Left lung (tissue), 10 donors: ENCODE data around the gene ZSCAN29. TPM values are rescaled to one million over a fixed set of nuclear protein-coding genes. Genes with fewer than 3 reads are reported as not detected.

Experiments used
- ATAC-seq: fragments of 200-7000 bp; cut with Tn5 transposase; one replicate; pipeline ENCODE4 v1.9.1; 2020; ENCODE audit warnings: moderate library complexity
- DNase-seq, 4 donors: peaks; one replicate each; pipeline ENCODE4 v3.0.0-alpha.2; 2013 to 2020
- H3K27ac ChIP-seq, 2 donors: fragments of 200-600 bp; sonication (generic) in 1 of 2; one replicate each; pipeline versions ENCODE4 v1.5.0 to v1.8.0; 2020 to 2021
- H3K27me3 ChIP-seq, 2 donors: fragments of 200-600 bp; sonication (generic) in 1 of 2; one replicate each; pipeline versions ENCODE4 v1.5.0 to v1.8.0; 2020 to 2021
- H3K36me3 ChIP-seq, 2 donors: fragments of 200-600 bp; sonication (generic) in 1 of 2; one replicate each; pipeline versions ENCODE4 v1.5.0 to v1.8.0; 2020 to 2021
- H3K4me1 ChIP-seq, 2 donors: fragments of 200-600 bp; one replicate each; pipeline ENCODE4 v1.8.0; 2021
- H3K4me3 ChIP-seq, 2 donors: fragments of 200-600 bp; sonication (generic) in 1 of 2; one replicate each; pipeline versions ENCODE4 v1.5.0 to v1.8.0; 2020 to 2021; ENCODE audit warnings: mild to moderate bottlenecking in 1 of 2
- H3K9me3 ChIP-seq, 2 donors: fragments of 200-600 bp; sonication (generic) in 1 of 2; one replicate each; pipeline versions ENCODE4 v1.5.0 to v1.8.0; 2020 to 2021
- intact Hi-C, 2 donors: fragments of 100-400 bp; cut with DNase I; formaldehyde crosslinking; loops; one replicate each; pipeline versions ENCODE4 v1.11.2 to v1.14.2; 2022
- polyA plus RNA-seq, 6 donors: library from polyadenylated mRNA; unstranded; fragments of 120-200 nt; gene quantifications; one replicate each; pipeline ENCODE4 v1.2.1, GENCODE V29; 2013; ENCODE audit not compliant: insufficient read length in 6 of 6
- total RNA-seq, 2 donors: library from RNA; stranded (reverse); fragmentation: NEBNext Ultra II Directional; extraction: Animal tissue kit (Norgen Biotek cat#: 25700); gene quantifications; one replicate each; pipeline ENCODE4 v1.2.1, GENCODE V29; 2021
- TF ChIP-seq, protein P1 (sequence below), 2 donors: fragments of 200-600 bp; sonication (generic) in 1 of 2; IDR thresholded peaks; one replicate each; pipeline versions ENCODE4 v1.5.0 to v1.8.0; 2021; ENCODE audit warnings: antibody characterized with exemption in 2 of 2
- donor health status: DM: no; HTN: yes; CAD: no.
- donor health status: DM: no; HTN: no; CAD: no.

Gene ZSCAN29
- total and polyA plus RNA-seq, 8 donors, result 19.9 to 36.1 (median 33.7) TPM

DNA sequence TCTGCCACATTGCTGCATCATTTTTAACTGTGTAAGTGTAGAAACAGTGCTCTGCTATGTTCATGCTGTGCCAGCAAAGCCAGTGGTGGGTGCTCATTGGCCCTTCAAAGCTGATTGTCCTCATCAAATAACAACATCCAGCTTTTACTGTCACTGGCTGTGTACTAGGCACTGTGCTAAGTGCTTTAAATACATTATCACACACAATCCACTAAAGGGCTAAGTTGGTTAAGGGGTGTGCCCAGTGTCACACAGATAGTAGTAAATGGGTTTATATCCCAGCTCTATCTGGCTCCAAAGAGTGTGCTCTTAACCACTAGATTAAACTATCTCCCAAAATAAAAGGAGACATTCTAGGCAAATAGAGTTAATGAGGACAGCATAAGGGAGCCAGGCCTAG, 7.8 kb upstream of the ZSCAN29 start:
- intact Hi-C loops, result no loop called here
- Histone ChIP-seq H3K4me3 (no peak overlapping the region), H3K4me1 (no peaks in the 10 kb centered on the region), H3K9me3 (no peaks in the 10 kb centered on the region), H3K36me3 (peaks cover 0 to 53% of the 10 kb centered on the region in 2 donors), H3K27me3 (no peaks in the 10 kb centered on the region), H3K27ac (no peak overlapping the region)
- TF ChIP-seq, protein P1, sequence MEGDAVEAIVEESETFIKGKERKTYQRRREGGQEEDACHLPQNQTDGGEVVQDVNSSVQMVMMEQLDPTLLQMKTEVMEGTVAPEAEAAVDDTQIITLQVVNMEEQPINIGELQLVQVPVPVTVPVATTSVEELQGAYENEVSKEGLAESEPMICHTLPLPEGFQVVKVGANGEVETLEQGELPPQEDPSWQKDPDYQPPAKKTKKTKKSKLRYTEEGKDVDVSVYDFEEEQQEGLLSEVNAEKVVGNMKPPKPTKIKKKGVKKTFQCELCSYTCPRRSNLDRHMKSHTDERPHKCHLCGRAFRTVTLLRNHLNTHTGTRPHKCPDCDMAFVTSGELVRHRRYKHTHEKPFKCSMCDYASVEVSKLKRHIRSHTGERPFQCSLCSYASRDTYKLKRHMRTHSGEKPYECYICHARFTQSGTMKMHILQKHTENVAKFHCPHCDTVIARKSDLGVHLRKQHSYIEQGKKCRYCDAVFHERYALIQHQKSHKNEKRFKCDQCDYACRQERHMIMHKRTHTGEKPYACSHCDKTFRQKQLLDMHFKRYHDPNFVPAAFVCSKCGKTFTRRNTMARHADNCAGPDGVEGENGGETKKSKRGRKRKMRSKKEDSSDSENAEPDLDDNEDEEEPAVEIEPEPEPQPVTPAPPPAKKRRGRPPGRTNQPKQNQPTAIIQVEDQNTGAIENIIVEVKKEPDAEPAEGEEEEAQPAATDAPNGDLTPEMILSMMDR (IDR thresholded peaks at IDR 0.05), result no peak
- DNase-seq (no peak), ATAC-seq (no peak)

DNA sequence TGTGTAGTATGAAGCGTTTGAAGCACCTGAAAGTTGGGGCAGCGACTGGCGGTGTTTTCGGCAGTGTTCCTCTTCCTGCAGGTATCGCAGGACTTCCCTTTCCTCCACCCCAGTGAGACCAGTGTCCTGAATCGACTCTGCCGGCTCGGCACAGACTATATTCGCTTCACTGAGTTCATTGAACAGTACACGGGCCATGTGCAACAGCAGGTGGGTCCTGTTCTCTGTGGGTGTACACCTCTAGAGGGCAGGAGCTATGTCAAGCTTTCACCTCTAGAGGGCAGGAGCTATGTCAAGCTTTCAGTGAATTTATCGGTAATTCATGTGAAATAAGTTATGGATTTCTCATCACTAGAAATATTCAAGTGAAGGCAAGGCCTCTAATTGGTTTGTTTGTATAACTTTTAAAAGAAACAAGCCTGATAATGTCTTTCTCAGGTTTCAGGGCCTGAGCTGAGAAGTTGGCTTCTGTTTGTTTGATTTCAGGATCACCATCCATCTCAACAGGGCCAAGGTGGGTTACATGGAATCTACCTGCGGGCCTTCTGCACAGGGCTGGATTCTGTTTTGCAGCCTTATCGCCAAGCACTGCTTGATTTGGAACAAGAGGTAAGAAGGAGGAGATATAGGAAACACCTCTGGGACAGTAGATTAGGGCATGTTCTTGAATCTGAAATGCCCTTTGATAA, 5.3 kb upstream of the ZSCAN29 start:
- ATAC-seq, result peak; percentile 40
- no peak overlapping the region for H3K27ac ChIP-seq
- H3K4me3 ChIP-seq, result no peak overlapping the region
- intact Hi-C loops, result no loop called here
- no peaks in the 10 kb centered on the region for H3K9me3 ChIP-seq
- peak in 1 of 4 donors; percentile 2 for DNase-seq
- no peaks in the 10 kb centered on the region for H3K27me3 ChIP-seq
- TF ChIP-seq, protein P1 (IDR thresholded peaks at IDR 0.05), result peak; percentile 55 to 60
- H3K4me1 ChIP-seq, result peaks cover 4 to 19% of the 10 kb centered on the region in 2 donors
- H3K36me3 ChIP-seq, result peaks cover 0 to 34% of the 10 kb centered on the region in 2 donors

DNA sequence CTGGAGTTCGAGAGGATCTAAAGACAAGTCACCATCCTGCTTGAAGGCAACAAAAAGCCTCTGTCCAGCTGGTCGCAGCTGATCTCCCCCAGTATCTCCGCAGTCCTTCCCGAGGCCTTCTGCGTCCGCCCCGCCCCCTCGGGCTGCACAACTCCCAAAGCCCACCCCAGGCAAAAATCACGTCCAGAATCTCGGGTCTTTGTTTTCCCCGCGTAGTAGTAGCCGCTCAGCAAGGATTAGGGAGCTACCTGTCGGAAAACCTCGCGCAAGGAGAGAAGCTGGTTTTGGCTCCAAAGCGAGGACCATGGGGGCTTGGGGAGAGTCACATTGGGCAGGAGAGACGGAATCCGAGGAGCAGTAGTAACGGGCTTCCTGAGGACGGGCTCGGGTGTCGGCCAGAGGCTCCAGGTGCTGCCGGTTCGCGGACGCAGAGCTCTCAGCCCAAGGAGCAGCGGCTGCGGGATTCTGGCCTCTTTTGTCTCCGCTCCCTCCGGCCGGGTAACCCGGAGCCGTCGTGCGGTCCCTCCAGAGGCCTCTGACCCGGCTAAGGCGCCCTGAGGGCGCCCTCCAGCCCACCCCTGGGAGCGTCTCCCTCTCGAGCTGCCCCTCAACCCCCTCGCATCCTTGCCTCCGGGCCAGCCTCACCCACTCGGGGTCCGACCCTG, 401 bp downstream of the ZSCAN29 start:
- Histone ChIP-seq H3K4me1 (peaks cover 15 to 38% of the 10 kb centered on the region in 2 donors), H3K27me3 (no peaks in the 10 kb centered on the region), H3K9me3 (no peaks in the 10 kb centered on the region), H3K4me3 (peak overlapping the region; percentile 89 to 98), H3K36me3 (peaks cover 0 to 23% of the 10 kb centered on the region in 2 donors), H3K27ac (peak overlapping the region; percentile 21 to 74)
- peak; percentile 65 for ATAC-seq
- TF ChIP-seq, protein P1 (IDR thresholded peaks at IDR 0.05), result no peak
- DNase-seq, result peak in 3 of 4 donors; percentile 38 to 67 (median 45)
- intact Hi-C loops, result no loop called here

DNA sequence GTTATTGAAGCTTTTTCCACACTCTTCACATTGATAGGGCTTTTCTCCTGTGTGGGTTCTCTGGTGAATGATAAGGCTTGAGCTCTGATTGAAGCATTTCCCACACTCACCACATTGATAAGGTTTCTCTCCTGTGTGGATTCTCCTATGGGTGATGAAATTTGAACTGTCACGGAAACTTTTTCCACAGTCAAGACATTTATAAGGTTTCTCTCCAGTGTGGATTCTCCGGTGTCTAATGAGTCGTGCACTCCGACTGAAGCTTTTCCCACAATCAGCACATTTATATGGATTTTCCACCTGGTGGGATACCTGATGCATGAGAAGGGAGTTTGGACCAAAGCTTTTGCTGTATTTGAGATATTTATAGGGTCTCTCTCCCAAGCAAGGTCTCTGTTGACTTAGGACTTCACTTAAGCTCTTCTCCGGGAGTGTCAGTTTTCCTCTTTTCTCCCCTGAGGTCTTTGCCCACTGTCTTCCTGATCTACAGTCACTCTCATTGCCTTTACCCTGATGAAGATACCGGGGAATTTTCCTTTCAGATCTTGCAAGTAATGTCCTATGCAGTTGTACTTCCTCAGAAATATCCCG, 9.4 kb downstream of the ZSCAN29 start:
- Histone ChIP-seq H3K27me3 (no peaks in the 10 kb centered on the region), H3K27ac (no peak overlapping the region), H3K36me3 (peaks cover 4 to 96% of the 10 kb centered on the region in 2 donors), H3K9me3 (peaks cover 13 to 61% of the 10 kb centered on the region in 2 donors), H3K4me1 (no peaks in the 10 kb centered on the region), H3K4me3 (no peak overlapping the region)
- ATAC-seq (no peak), DNase-seq (no peak)
- intact Hi-C loops, result no loop called here
- TF ChIP-seq, protein P1 (IDR thresholded peaks at IDR 0.05), result no peak

DNA sequence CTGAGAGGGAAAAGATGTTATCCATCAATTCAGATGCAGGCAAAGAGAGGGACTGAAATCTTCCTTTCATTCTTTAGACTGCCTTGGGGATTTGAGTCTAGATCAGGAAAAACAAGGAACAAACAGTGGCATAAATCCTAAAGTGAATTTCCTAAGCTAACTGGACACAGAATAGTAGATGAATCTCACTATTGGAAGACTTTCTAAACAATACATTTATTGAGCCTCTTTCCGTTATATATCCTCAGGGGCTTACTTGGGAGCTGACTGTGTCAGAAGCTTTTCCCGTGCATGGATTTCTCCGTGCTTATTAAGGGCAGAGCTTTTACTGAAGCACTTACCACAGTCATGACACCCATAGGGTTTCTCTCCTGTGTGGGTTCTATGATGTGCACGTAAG, 10.0 kb downstream of the ZSCAN29 start:
- no peak for ATAC-seq
- Histone ChIP-seq H3K27me3 (no peaks in the 10 kb centered on the region), H3K4me3 (no peak overlapping the region), H3K36me3 (peaks cover 4 to 91% of the 10 kb centered on the region in 2 donors), H3K27ac (no peak overlapping the region), H3K4me1 (no peaks in the 10 kb centered on the region), H3K9me3 (peaks cover 13 to 61% of the 10 kb centered on the region in 2 donors)
- TF ChIP-seq, protein P1 (IDR thresholded peaks at IDR 0.05), result no peak
- DNase-seq, result no peak
- intact Hi-C loops, result no loop called here
